ENCODE measurements around the gene BICRA.

Gene BICRA

DNA sequence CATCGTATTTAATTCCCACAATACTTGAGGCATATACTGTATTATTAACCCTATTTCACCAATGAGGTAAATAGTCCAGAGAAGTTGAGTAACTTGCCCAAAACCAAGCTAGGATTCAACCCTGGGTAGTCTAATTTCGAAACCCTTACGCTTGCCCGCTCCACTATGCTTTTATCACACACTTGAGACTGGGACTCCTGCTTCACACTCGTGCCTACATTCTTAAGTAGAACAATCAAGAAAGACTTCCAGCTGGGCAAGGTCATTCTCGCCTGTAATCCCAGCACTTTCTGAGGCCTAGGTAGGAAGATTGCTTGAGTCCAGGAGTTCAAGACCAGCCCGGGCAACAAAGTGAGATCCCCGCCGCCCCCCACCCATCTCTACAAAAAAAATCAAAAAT is 39.6 kb upstream of the BICRA start:
- Histone ChIP-seq H4K8ac (ENCODE audit: low read depth, low read length) (no peak overlapping the region), H3K9ac (ENCODE audit: low read length) (no peak overlapping the region), H2BK120ac (ENCODE audit: insufficient read depth, low read length, poor library complexity) (no peak overlapping the region), H3K27ac (ENCODE audit: low read depth, low read length) (no peak overlapping the region), H2BK12ac (ENCODE audit: low read length) (no peak overlapping the region), H2AK5ac (ENCODE audit: low read length) (no peak overlapping the region), H3K23ac (ENCODE audit: low read length) (no peak overlapping the region), H4K12ac (ENCODE audit: low read depth, low read length) (no peak overlapping the region), H3K9me3 (ENCODE audit: insufficient read depth, low read depth, low read length) (no peaks in the 10 kb centered on the region), H2BK5ac (ENCODE audit: low read depth, low read length, poor library complexity) (no peak overlapping the region), H3K79me2 (ENCODE audit: control insufficient read depth, insufficient read depth, low read length, poor library complexity) (no peaks in the 10 kb centered on the region), H3K4me1 (ENCODE audit: control insufficient read depth in 1 of 2, insufficient read depth in 2 of 2, low read length in 2 of 2) (no peaks in the 10 kb centered on the region), H3K27me3 (ENCODE audit: insufficient read depth, low read length) (no peaks in the 10 kb centered on the region), H2AFZ (ENCODE audit: insufficient read depth, low read length, poor library complexity) (no peak overlapping the region), H3K18ac (ENCODE audit: low read length) (no peak overlapping the region), H3K4ac (ENCODE audit: low read depth, low read length) (no peak overlapping the region), H3K79me1 (ENCODE audit: low read length) (no peaks in the 10 kb centered on the region), H4K91ac (ENCODE audit: low read depth, low read length) (no peak overlapping the region), H3K4me2 (ENCODE audit: low read length) (no peak overlapping the region), H3K14ac (ENCODE audit: low read length) (no peak overlapping the region), H3K4me3 (ENCODE audit: low read depth, low read length) (no peak overlapping the region), H3K36me3 (ENCODE audit: control insufficient read depth in 1 of 2, insufficient read depth in 2 of 2, low read length in 2 of 2) (no peaks in the 10 kb centered on the region)
- DNase-seq: no peak
- no CpG with 5 or more reads among the region's 9 CpGs for WGBS (ENCODE audit: extremely low coverage, insufficient coverage, insufficient read length)

DNA sequence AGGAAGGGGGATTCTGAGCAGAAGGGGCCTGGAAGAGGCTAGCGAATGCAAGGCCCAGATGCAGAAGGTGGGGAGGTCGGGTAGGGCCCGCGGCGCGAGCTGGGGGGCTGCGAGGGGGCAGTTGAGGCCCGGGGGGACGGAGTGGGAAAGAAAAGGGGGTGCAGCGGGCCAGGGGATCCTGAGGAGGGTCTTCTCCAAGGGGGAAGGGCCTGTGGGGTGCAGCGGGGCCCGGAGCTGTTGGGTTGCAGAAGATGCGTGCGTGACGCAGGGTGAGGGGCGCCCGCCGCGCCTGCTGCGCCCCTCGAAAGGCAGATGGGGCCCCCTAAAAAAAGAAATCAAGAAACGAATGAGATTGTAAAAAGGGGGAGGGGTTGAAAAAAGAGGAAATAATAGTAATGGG is 36.3 kb upstream of the BICRA start:
- DNase-seq: no peak
- no peak overlapping the region for H3K14ac ChIP-seq (ENCODE audit: low read length)
- H3K79me2 ChIP-seq (ENCODE audit: control insufficient read depth, insufficient read depth, low read length, poor library complexity): no peaks in the 10 kb centered on the region
- H3K4ac ChIP-seq (ENCODE audit: low read depth, low read length): no peak overlapping the region
- H2BK5ac ChIP-seq (ENCODE audit: low read depth, low read length, poor library complexity): no peak overlapping the region
- no peaks in the 10 kb centered on the region for H3K4me1 ChIP-seq (ENCODE audit: control insufficient read depth in 1 of 2, insufficient read depth in 2 of 2, low read length in 2 of 2)
- H2AFZ ChIP-seq (ENCODE audit: insufficient read depth, low read length, poor library complexity): no peak overlapping the region
- no peak overlapping the region for H4K91ac ChIP-seq (ENCODE audit: low read depth, low read length)
- no peaks in the 10 kb centered on the region for H3K27me3 ChIP-seq (ENCODE audit: insufficient read depth, low read length)
- H3K18ac ChIP-seq (ENCODE audit: low read length): no peak overlapping the region
- H4K12ac ChIP-seq (ENCODE audit: low read depth, low read length): no peak overlapping the region
- WGBS (ENCODE audit: extremely low coverage, insufficient coverage, insufficient read length): 100% methylated on average over 1 of the region's 22 CpGs
- no peaks in the 10 kb centered on the region for H3K79me1 ChIP-seq (ENCODE audit: low read length)
- no peak overlapping the region for H3K23ac ChIP-seq (ENCODE audit: low read length)
- H3K4me2 ChIP-seq (ENCODE audit: low read length): no peak overlapping the region
- H2BK120ac ChIP-seq (ENCODE audit: insufficient read depth, low read length, poor library complexity): no peak overlapping the region
- no peak overlapping the region for H2AK5ac ChIP-seq (ENCODE audit: low read length)
- H3K4me3 ChIP-seq (ENCODE audit: low read depth, low read length): no peak overlapping the region
- no peak overlapping the region for H3K27ac ChIP-seq (ENCODE audit: low read depth, low read length)
- no peak overlapping the region for H3K9ac ChIP-seq (ENCODE audit: low read length)
- H3K36me3 ChIP-seq (ENCODE audit: control insufficient read depth in 1 of 2, insufficient read depth in 2 of 2, low read length in 2 of 2): no peaks in the 10 kb centered on the region
- no peak overlapping the region for H4K8ac ChIP-seq (ENCODE audit: low read depth, low read length)
- no peak overlapping the region for H2BK12ac ChIP-seq (ENCODE audit: low read length)
- H3K9me3 ChIP-seq (ENCODE audit: insufficient read depth, low read depth, low read length): no peaks in the 10 kb centered on the region

DNA sequence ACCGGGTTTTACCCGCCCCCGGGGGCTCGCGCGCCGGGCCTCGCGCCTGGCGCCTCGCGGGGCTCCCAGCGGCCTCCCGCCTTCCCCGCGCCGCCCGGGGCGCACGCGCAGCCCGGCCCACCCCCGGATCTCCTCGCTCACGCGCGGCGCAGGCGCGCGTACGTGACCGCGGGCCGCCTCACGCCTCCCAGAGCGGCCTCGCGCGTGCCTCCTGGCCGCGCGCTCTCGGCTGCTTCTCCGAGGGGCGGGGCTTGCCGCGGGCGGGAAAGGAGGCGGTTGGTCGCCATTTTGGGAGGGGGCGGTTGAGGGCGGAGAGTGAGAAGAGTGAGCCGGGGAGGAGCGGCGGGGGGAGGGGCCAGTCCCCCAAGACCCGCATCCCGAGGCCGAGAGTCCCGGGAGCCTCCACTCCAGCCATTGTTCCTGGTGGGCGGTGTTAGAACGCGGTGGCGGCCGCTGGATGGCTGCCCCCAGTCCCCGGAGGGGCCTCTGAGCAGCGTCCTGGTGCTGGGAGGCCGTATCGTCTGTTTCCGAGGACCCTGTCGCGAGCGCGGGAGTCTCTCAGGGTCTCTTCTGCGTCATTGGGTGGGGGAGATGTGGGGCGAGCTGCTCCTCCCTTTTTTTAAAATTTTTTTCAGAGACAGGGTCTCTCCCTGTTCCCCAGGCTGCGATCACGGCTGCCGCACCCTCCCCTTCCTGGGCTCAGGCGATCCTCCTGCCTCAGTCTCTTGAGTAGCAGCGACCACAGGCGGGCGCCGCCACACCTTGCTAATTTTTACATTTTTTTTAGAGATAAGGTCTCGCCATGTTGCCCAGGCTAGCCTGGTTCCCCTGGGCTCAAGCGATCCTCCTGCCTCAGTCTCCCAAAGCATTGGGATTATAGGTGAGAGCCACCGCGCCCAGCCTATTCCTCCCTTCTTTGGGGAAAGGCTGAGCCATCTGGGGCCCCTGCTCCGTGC is 35.6 kb upstream of the BICRA start, which contains the start of gene ZNF541:
Gene ZNF541, minus strand, starts transcription at position 78 of the 956 bp plus-strand sequence. CDS start 17,292 bp downstream, outside the sequence.
- Histone ChIP-seq H2AK5ac (ENCODE audit: low read length) (no peak within 1 kb of the TSS), H3K4ac (ENCODE audit: low read depth, low read length) (no peak within 1 kb of the TSS), H3K27me3 (ENCODE audit: insufficient read depth, low read length) (no peaks in the 10 kb centered on the region), H4K8ac (ENCODE audit: low read depth, low read length) (no peak within 1 kb of the TSS), H3K79me2 (ENCODE audit: control insufficient read depth, insufficient read depth, low read length, poor library complexity) (no peaks in the 10 kb centered on the region), H2BK120ac (ENCODE audit: insufficient read depth, low read length, poor library complexity) (no peak within 1 kb of the TSS), H3K36me3 (ENCODE audit: control insufficient read depth in 1 of 2, insufficient read depth in 2 of 2, low read length in 2 of 2) (no peaks in the 10 kb centered on the region), H2BK12ac (ENCODE audit: low read length) (no peak within 1 kb of the TSS), H3K23ac (ENCODE audit: low read length) (no peak within 1 kb of the TSS), H3K14ac (ENCODE audit: low read length) (no peak within 1 kb of the TSS), H3K4me1 (ENCODE audit: control insufficient read depth in 1 of 2, insufficient read depth in 2 of 2, low read length in 2 of 2) (no peaks in the 10 kb centered on the region), H3K4me3 (ENCODE audit: low read depth, low read length) (no peak within 1 kb of the TSS), H2BK5ac (ENCODE audit: low read depth, low read length, poor library complexity) (no peak within 1 kb of the TSS), H3K79me1 (ENCODE audit: low read length) (no peaks in the 10 kb centered on the region), H4K91ac (ENCODE audit: low read depth, low read length) (no peak within 1 kb of the TSS), H3K27ac (ENCODE audit: low read depth, low read length) (no peak within 1 kb of the TSS), H4K12ac (ENCODE audit: low read depth, low read length) (no peak within 1 kb of the TSS), H3K9ac (ENCODE audit: low read length) (no peak within 1 kb of the TSS), H3K9me3 (ENCODE audit: insufficient read depth, low read depth, low read length) (no peaks in the 10 kb centered on the region), H3K4me2 (ENCODE audit: low read length) (no peak within 1 kb of the TSS), H2AFZ (ENCODE audit: insufficient read depth, low read length, poor library complexity) (no peak within 1 kb of the TSS), H3K18ac (ENCODE audit: low read length) (no peak within 1 kb of the TSS)
- no CpG with 5 or more reads among the region's 89 CpGs for WGBS (ENCODE audit: extremely low coverage, insufficient coverage, insufficient read length)
- peak; percentile 27 to 51 for DNase-seq

DNA sequence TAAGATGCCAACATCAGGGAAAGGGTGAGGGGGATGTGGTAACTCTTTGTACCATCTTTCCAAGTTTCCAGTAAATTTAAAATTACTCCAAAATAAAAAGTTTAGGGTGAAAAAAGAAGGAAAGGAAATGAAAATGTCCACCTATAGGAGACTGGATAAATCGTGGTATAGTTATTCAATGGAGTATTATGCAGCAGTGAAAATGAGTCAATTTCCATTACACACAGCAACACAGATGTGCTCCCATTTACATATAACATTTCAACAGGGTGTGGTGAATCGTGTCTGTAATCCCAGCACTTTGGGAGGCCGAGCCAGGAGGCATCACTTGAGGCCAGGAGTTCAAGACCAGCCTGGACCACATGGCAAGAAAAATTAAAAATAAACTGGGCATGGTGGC is 28.5 kb upstream of the BICRA start:
- Histone ChIP-seq H2AFZ (ENCODE audit: insufficient read depth, low read length, poor library complexity) (no peak overlapping the region), H3K9me3 (ENCODE audit: insufficient read depth, low read depth, low read length) (no peaks in the 10 kb centered on the region), H2BK5ac (ENCODE audit: low read depth, low read length, poor library complexity) (no peak overlapping the region), H2AK5ac (ENCODE audit: low read length) (no peak overlapping the region), H3K27me3 (ENCODE audit: insufficient read depth, low read length) (no peaks in the 10 kb centered on the region), H3K79me1 (ENCODE audit: low read length) (peaks cover 2% of the 10 kb centered on the region), H4K91ac (ENCODE audit: low read depth, low read length) (no peak overlapping the region), H3K14ac (ENCODE audit: low read length) (no peak overlapping the region), H3K9ac (ENCODE audit: low read length) (no peak overlapping the region), H4K12ac (ENCODE audit: low read depth, low read length) (no peak overlapping the region), H3K4me1 (ENCODE audit: control insufficient read depth in 1 of 2, insufficient read depth in 2 of 2, low read length in 2 of 2) (peaks cover 5% of the 10 kb centered on the region in 2 experiments), H2BK12ac (ENCODE audit: low read length) (no peak overlapping the region), H3K36me3 (ENCODE audit: control insufficient read depth in 1 of 2, insufficient read depth in 2 of 2, low read length in 2 of 2) (no peaks in the 10 kb centered on the region), H3K18ac (ENCODE audit: low read length) (no peak overlapping the region), H3K27ac (ENCODE audit: low read depth, low read length) (no peak overlapping the region), H4K8ac (ENCODE audit: low read depth, low read length) (no peak overlapping the region), H3K79me2 (ENCODE audit: control insufficient read depth, insufficient read depth, low read length, poor library complexity) (no peaks in the 10 kb centered on the region), H2BK120ac (ENCODE audit: insufficient read depth, low read length, poor library complexity) (no peak overlapping the region), H3K4me2 (ENCODE audit: low read length) (no peak overlapping the region), H3K23ac (ENCODE audit: low read length) (no peak overlapping the region), H3K4ac (ENCODE audit: low read depth, low read length) (no peak overlapping the region), H3K4me3 (ENCODE audit: low read depth, low read length) (no peak overlapping the region)
- no CpG with 5 or more reads among the region's 3 CpGs for WGBS (ENCODE audit: extremely low coverage, insufficient coverage, insufficient read length)
- no peak for DNase-seq

All from trophoblast cell (in vitro differentiated cells and primary cell).